ENCODE data around the gene CDON. TPM values are rescaled to one million over a fixed set of nuclear protein-coding genes. Genes with fewer than 3 reads are reported as not detected.

The CDON gene
- total RNA-seq, 1 donor from 2014 or later: 71.3 TPM

GRCh38 chr11:125931668-125932067 is 131.0 kb downstream of the CDON start:
- H4K20me1 ChIP-seq (ENCODE audit: low read depth): no peaks in the 10 kb centered on the region

GRCh38 chr11:125931116-125931515 is 131.6 kb downstream of the CDON start:
- no peak overlapping the region for H3K4me3 Mint-ChIP-seq
- Histone ChIP-seq H3K4me1 (no peaks in the 10 kb centered on the region), H3K4me3 (no peak overlapping the region), H3K9ac (no peak overlapping the region), H3K27ac (no peak overlapping the region), H3K9me3 (ENCODE audit: low read depth) (no peaks in the 10 kb centered on the region), H3K4me2 (no peak overlapping the region), H4K20me1 (ENCODE audit: low read depth) (no peaks in the 10 kb centered on the region), H3K36me3 (no peaks in the 10 kb centered on the region), H3K79me2 (ENCODE audit: low read depth) (no peaks in the 10 kb centered on the region), H2AFZ (replicated peaks) (no peak overlapping the region), H3K27me3 (peaks cover 6% of the 10 kb centered on the region), H3F3A (ENCODE audit: low read depth) (no peaks in the 10 kb centered on the region)
- no peak for TF ChIP-seq EZH2phosphoT487 (IDR thresholded peaks at IDR 0.05)
- no peak for TF ChIP-seq EZH2 (IDR thresholded peaks at IDR 0.05)
- no peak for TF ChIP-seq CTCF (IDR thresholded peaks at IDR 0.05)
- H3K9me3 Mint-ChIP-seq: no peaks in the 10 kb centered on the region
- H3K36me3 Mint-ChIP-seq: no peaks in the 10 kb centered on the region
- H3K27ac Mint-ChIP-seq: no peak overlapping the region
- DNase-seq (ENCODE audit: low spot score): no peak
- peaks cover 15% of the 10 kb centered on the region for H3K4me1 Mint-ChIP-seq
- H3K27me3 Mint-ChIP-seq (ENCODE audit: insufficient read depth, low read depth): peaks cover 3% of the 10 kb centered on the region

More at GRCh38 chr11:125931668-125932067, 131.0 kb downstream of the CDON start:
- Histone ChIP-seq H3K9ac (no peak overlapping the region), H3K36me3 (no peaks in the 10 kb centered on the region), H3F3A (ENCODE audit: low read depth) (no peaks in the 10 kb centered on the region), H3K27ac (no peak overlapping the region), H3K27me3 (peaks cover 6% of the 10 kb centered on the region), H3K4me2 (no peak overlapping the region), H3K4me1 (no peaks in the 10 kb centered on the region), H2AFZ (replicated peaks) (no peak overlapping the region), H3K79me2 (ENCODE audit: low read depth) (no peaks in the 10 kb centered on the region), H3K9me3 (ENCODE audit: low read depth) (no peaks in the 10 kb centered on the region), H3K4me3 (no peak overlapping the region)
- Mint-ChIP-seq H3K4me1 (peaks cover 13% of the 10 kb centered on the region), H3K27ac (no peak overlapping the region), H3K36me3 (no peaks in the 10 kb centered on the region), H3K27me3 (ENCODE audit: insufficient read depth, low read depth) (peaks cover 4% of the 10 kb centered on the region), H3K4me3 (no peak overlapping the region), H3K9me3 (no peaks in the 10 kb centered on the region)
- no peak for DNase-seq (ENCODE audit: low spot score)
- TF ChIP-seq CTCF (IDR thresholded peaks at IDR 0.05) (no peak), EZH2 (IDR thresholded peaks at IDR 0.05) (no peak), EZH2phosphoT487 (IDR thresholded peaks at IDR 0.05) (no peak)

- Mint-ChIP-seq H3K36me3 (no peaks in the 10 kb centered on the region), H3K27ac (no peak overlapping the region), H3K9me3 (no peaks in the 10 kb centered on the region), H3K27me3 (ENCODE audit: insufficient read depth, low read depth) (no peaks in the 10 kb centered on the region), H3K4me3 (no peak overlapping the region), H3K4me1 (peaks cover 21% of the 10 kb centered on the region)
- no peak overlapping the region for H3K4me3 ChIP-seq
- no peaks in the 10 kb centered on the region for H3K36me3 ChIP-seq
- H3F3A ChIP-seq (ENCODE audit: low read depth): no peaks in the 10 kb centered on the region
- peaks cover 6% of the 10 kb centered on the region for H3K4me1 ChIP-seq
- H3K27ac ChIP-seq: no peak overlapping the region
- no peak overlapping the region for H3K9ac ChIP-seq
- H3K27me3 ChIP-seq: peaks cover 6% of the 10 kb centered on the region
- DNase-seq (ENCODE audit: low spot score): no peak
- H3K79me2 ChIP-seq (ENCODE audit: low read depth): no peaks in the 10 kb centered on the region
- no peak overlapping the region for H2AFZ ChIP-seq (replicated peaks)
- H4K20me1 ChIP-seq (ENCODE audit: low read depth): no peaks in the 10 kb centered on the region
- TF ChIP-seq EZH2 (IDR thresholded peaks at IDR 0.05) (no peak), CTCF (IDR thresholded peaks at IDR 0.05) (no peak), EZH2phosphoT487 (IDR thresholded peaks at IDR 0.05) (no peak)
- no peak overlapping the region for H3K4me2 ChIP-seq
- H3K9me3 ChIP-seq (ENCODE audit: low read depth): no peaks in the 10 kb centered on the region
These were observed 132.6 kb downstream of the CDON start for GRCh38 chr11:125930076-125930450.
